ENCODE measurements around the gene SLC17A8. TPM values are rescaled to one million over a fixed set of nuclear protein-coding genes. Genes with fewer than 3 reads are reported as not detected.

The SLC17A8 gene
- total RNA-seq, 1 donor from 2014 or later, result not detected

- Histone ChIP-seq H3K4me1 (no peaks in the 10 kb centered on the region), H3K4me3 (no peak overlapping the region), H3K27ac (no peak overlapping the region), H3K36me3 (no peaks in the 10 kb centered on the region), H3K27me3 (no peaks in the 10 kb centered on the region), H3K9me3 (no peaks in the 10 kb centered on the region)
- intact Hi-C loops (cut with DNase I), result no loop called here
- TF ChIP-seq POLR2AphosphoS5 (IDR thresholded peaks at IDR 0.05; ENCODE audit: insufficient read depth in 1 of 2, low read depth in 1 of 2) (no peak), POLR2A (IDR thresholded peaks at IDR 0.05) (no peak), CTCF (IDR thresholded peaks at IDR 0.05) (no peak)
- no peak for DNase-seq (ENCODE audit: extremely low spot score in 2 of 2)
Measured at GRCh38 chr12:100388382-100388781, 31.5 kb downstream of the SLC17A8 start.

- no peaks in the 10 kb centered on the region for H3K27me3 ChIP-seq
- no peak for DNase-seq (ENCODE audit: extremely low spot score in 2 of 2)
- H3K4me3 ChIP-seq, result no peak overlapping the region
- H3K36me3 ChIP-seq, result no peaks in the 10 kb centered on the region
- H3K27ac ChIP-seq, result no peak overlapping the region
- TF ChIP-seq CTCF (IDR thresholded peaks at IDR 0.05) (no peak), POLR2A (IDR thresholded peaks at IDR 0.05) (no peak), POLR2AphosphoS5 (IDR thresholded peaks at IDR 0.05; ENCODE audit: insufficient read depth in 1 of 2, low read depth in 1 of 2) (no peak)
- no peaks in the 10 kb centered on the region for H3K4me1 ChIP-seq
- intact Hi-C loops (cut with DNase I), result no loop called here
- H3K9me3 ChIP-seq, result no peaks in the 10 kb centered on the region
Measured at GRCh38 chr12:100391856-100392255, 35.0 kb downstream of the SLC17A8 start.

GRCh38 chr12:100393200-100393599 is 36.3 kb downstream of the SLC17A8 start:
- intact Hi-C loops (cut with DNase I), result no loop called here
- Histone ChIP-seq H3K4me3 (no peak overlapping the region), H3K27me3 (no peaks in the 10 kb centered on the region), H3K9me3 (no peaks in the 10 kb centered on the region), H3K27ac (no peak overlapping the region), H3K4me1 (no peaks in the 10 kb centered on the region), H3K36me3 (no peaks in the 10 kb centered on the region)
- DNase-seq (ENCODE audit: extremely low spot score in 2 of 2), result no peak
- no peak for TF ChIP-seq POLR2AphosphoS5 (IDR thresholded peaks at IDR 0.05; ENCODE audit: insufficient read depth in 1 of 2, low read depth in 1 of 2)
- no peak for TF ChIP-seq CTCF (IDR thresholded peaks at IDR 0.05)
- TF ChIP-seq POLR2A (IDR thresholded peaks at IDR 0.05), result no peak

GRCh38 chr12:100395811-100396210 is 38.9 kb downstream of the SLC17A8 start:
- intact Hi-C loops (cut with DNase I), result no loop called here
- DNase-seq (ENCODE audit: extremely low spot score in 2 of 2), result no peak
- H3K4me3 ChIP-seq, result no peak overlapping the region
- H3K36me3 ChIP-seq, result no peaks in the 10 kb centered on the region
- no peaks in the 10 kb centered on the region for H3K27me3 ChIP-seq
- H3K27ac ChIP-seq, result no peak overlapping the region
- no peak for TF ChIP-seq POLR2A (IDR thresholded peaks at IDR 0.05)
- no peak for TF ChIP-seq POLR2AphosphoS5 (IDR thresholded peaks at IDR 0.05; ENCODE audit: insufficient read depth in 1 of 2, low read depth in 1 of 2)
- no peak for TF ChIP-seq CTCF (IDR thresholded peaks at IDR 0.05)
- H3K4me1 ChIP-seq, result no peaks in the 10 kb centered on the region
- H3K9me3 ChIP-seq, result no peaks in the 10 kb centered on the region

- TF ChIP-seq CTCF (IDR thresholded peaks at IDR 0.05) (no peak), POLR2AphosphoS5 (IDR thresholded peaks at IDR 0.05; ENCODE audit: insufficient read depth in 1 of 2, low read depth in 1 of 2) (no peak), POLR2A (IDR thresholded peaks at IDR 0.05) (no peak)
- no peak overlapping the region for H3K27ac ChIP-seq
- DNase-seq (ENCODE audit: extremely low spot score in 2 of 2), result no peak
- H3K36me3 ChIP-seq, result no peaks in the 10 kb centered on the region
- no peak overlapping the region for H3K4me3 ChIP-seq
- H3K4me1 ChIP-seq, result no peaks in the 10 kb centered on the region
- no peaks in the 10 kb centered on the region for H3K9me3 ChIP-seq
- intact Hi-C loops (cut with DNase I), result no loop called here
- H3K27me3 ChIP-seq, result no peaks in the 10 kb centered on the region
Measured at GRCh38 chr12:100398307-100398706, 41.4 kb downstream of the SLC17A8 start.
